Upper lobe of left lung (tissue), 6 donors: ENCODE data around the gene AQP1. TPM values are rescaled to one million over a fixed set of nuclear protein-coding genes. Genes with fewer than 3 reads are reported as not detected.

Source experiments
- ATAC-seq, 2 donors: fragments of 200-7000 bp; cut with Tn5 transposase; one replicate each; pipeline ENCODE4 v1.9.1; 2022; ENCODE audit warnings: mild to moderate bottlenecking in 2 of 2, moderate library complexity in 2 of 2; ENCODE audit not compliant: low FRiP score in 2 of 2
- DNase-seq, 2 donors: peaks; one replicate each; pipeline ENCODE4 v3.0.0-alpha.2; 2019 to 2020
- H3K27ac ChIP-seq, 4 donors: fragments of 200-600 bp; sonication (generic); one replicate each; pipeline ENCODE4 v1.5.1; 2016 to 2019
- H3K27me3 ChIP-seq, 4 donors: fragments of 200-600 bp; sonication (generic); one replicate each; pipeline ENCODE4 v1.5.1; 2017 to 2019
- H3K36me3 ChIP-seq, 4 donors: fragments of 200-600 bp; sonication (generic); one replicate each; pipeline ENCODE4 v1.5.1; 2016 to 2019
- H3K4me1 ChIP-seq, 4 donors: fragments of 200-600 bp; sonication (generic); one replicate each; pipeline ENCODE4 v1.5.1; 2018 to 2019
- H3K4me3 ChIP-seq, 4 donors: fragments of 200-600 bp; sonication (generic); one replicate each; pipeline ENCODE4 v1.5.1; 2017 to 2019; ENCODE audit warnings: mild to moderate bottlenecking in 2 of 4, moderate library complexity in 1 of 4
- H3K9me3 ChIP-seq, 4 donors: fragments of 200-600 bp; sonication (generic); one replicate each; pipeline ENCODE4 v1.5.1; 2018 to 2019
- CTCF ChIP-seq, 6 experiments: fragments of 450-650 bp in 4 of 6; fragments of 200-600 bp in 2 of 6; sonication (generic) in 2 of 6; IDR thresholded peaks; one replicate each; pipeline ENCODE4 v1.5.1; 2016 to 2019; ENCODE audit warnings: antibody characterized with exemption in 6 of 6
- EP300 ChIP-seq, 4 donors: sonication (generic); formaldehyde crosslinking; IDR thresholded peaks; one replicate each; pipeline ENCODE4 v1.5.1; 2017; ENCODE audit warnings: antibody characterized with exemption in 4 of 4, control low read depth in 2 of 4
- POLR2A ChIP-seq, 4 donors: fragments of 450-650 bp; IDR thresholded peaks; one replicate each; pipeline ENCODE4 v1.5.1; 2016 to 2017; ENCODE audit warnings: antibody characterized with exemption in 4 of 4, mild to moderate bottlenecking in 2 of 4
- POLR2AphosphoS5 ChIP-seq, 2 donors: sonication (generic); formaldehyde crosslinking; IDR thresholded peaks; one replicate each; pipeline ENCODE4 v1.5.1; 2017; ENCODE audit warnings: antibody characterized with exemption in 2 of 2
- WGBS, 2 donors: methylation state at CpG; one replicate each; pipeline ENCODE4 v1.1.5; 2017 to 2018; 5-methylcytosine and 5-hydroxymethylcytosine counted together
- total RNA-seq, 6 donors: library from RNA; depleted of rRNA in 4 of 6; stranded (reverse); fragments of >200 nt in 4 of 6; gene quantifications; one replicate each; pipeline versions ENCODE4 v1.1.0 to v1.2.1, GENCODE V29; 2016 to 2021
- donor health status: DM: no; HTN: no; CAD: no; lungs with moderate emphysema.
- donor health status: DM: no; HTN: yes; CAD: no; lungs with severe emphysema.

AQP1 gene
- total RNA-seq, 6 donors from 2014 or later = 113 to 1,228 (median 802) TPM

GRCh38 chr7:30865076-30865475 lies 46.6 kb upstream of the AQP1 start:
- Histone ChIP-seq H3K9me3 (no peaks in the 10 kb centered on the region), H3K27ac (no peak overlapping the region), H3K4me3 (no peak overlapping the region), H3K4me1 (peaks cover 8 to 13% (median 11%) of the 10 kb centered on the region in 4 donors), H3K36me3 (peaks cover 0 to 10% (median 0%) of the 10 kb centered on the region in 4 donors), H3K27me3 (no peaks in the 10 kb centered on the region)
- DNase-seq = no peak
- TF ChIP-seq POLR2A (IDR thresholded peaks at IDR 0.05) (no peak), CTCF (IDR thresholded peaks at IDR 0.05) (no peak), EP300 (IDR thresholded peaks at IDR 0.05) (no peak), POLR2AphosphoS5 (IDR thresholded peaks at IDR 0.05) (no peak)
- no peak for ATAC-seq
- 77 to 92% methylated on average over 3 to 4 of the region's 4 CpGs for WGBS, 2 donors

GRCh38 chr7:30865821-30866220 lies 45.8 kb upstream of the AQP1 start:
- Histone ChIP-seq H3K36me3 (peaks cover 0 to 10% (median 0%) of the 10 kb centered on the region in 4 donors), H3K27me3 (no peaks in the 10 kb centered on the region), H3K9me3 (no peaks in the 10 kb centered on the region), H3K4me3 (no peak overlapping the region), H3K27ac (no peak overlapping the region), H3K4me1 (peaks cover 9 to 17% (median 13%) of the 10 kb centered on the region in 4 donors)
- ATAC-seq = no peak
- TF ChIP-seq EP300 (IDR thresholded peaks at IDR 0.05) = no peak
- no peak for TF ChIP-seq POLR2A (IDR thresholded peaks at IDR 0.05)
- TF ChIP-seq CTCF (IDR thresholded peaks at IDR 0.05) = no peak
- no peak for TF ChIP-seq POLR2AphosphoS5 (IDR thresholded peaks at IDR 0.05)
- DNase-seq = no peak
- 95 to 100% methylated on average over 2 to 4 of the region's 4 CpGs for WGBS, 2 donors

- no peak for DNase-seq
- Histone ChIP-seq H3K4me1 (peaks cover 9 to 17% (median 14%) of the 10 kb centered on the region in 4 donors), H3K27ac (no peak overlapping the region), H3K9me3 (no peaks in the 10 kb centered on the region), H3K4me3 (no peak overlapping the region), H3K27me3 (no peaks in the 10 kb centered on the region), H3K36me3 (peaks cover 0 to 6% (median 3%) of the 10 kb centered on the region in 4 donors)
- WGBS, 2 donors = 83 to 87% methylated on average over 7 of the region's 7 CpGs
- no peak for TF ChIP-seq CTCF (IDR thresholded peaks at IDR 0.05)
- TF ChIP-seq POLR2A (IDR thresholded peaks at IDR 0.05) = no peak
- no peak for TF ChIP-seq POLR2AphosphoS5 (IDR thresholded peaks at IDR 0.05)
- no peak for TF ChIP-seq EP300 (IDR thresholded peaks at IDR 0.05)
- no peak for ATAC-seq
Measured at GRCh38 chr7:30866939-30867338, 44.7 kb upstream of the AQP1 start.

GRCh38 chr7:30867483-30867882 lies 44.2 kb upstream of the AQP1 start:
- no peaks in the 10 kb centered on the region for H3K9me3 ChIP-seq
- WGBS, 2 donors = 83 to 93% methylated on average over 1 of the region's 1 CpG
- TF ChIP-seq CTCF (IDR thresholded peaks at IDR 0.05) (no peak), POLR2AphosphoS5 (IDR thresholded peaks at IDR 0.05) (no peak), POLR2A (IDR thresholded peaks at IDR 0.05) (no peak), EP300 (IDR thresholded peaks at IDR 0.05) (no peak)
- peaks cover 0 to 10% (median 5%) of the 10 kb centered on the region in 4 donors for H3K36me3 ChIP-seq
- no peaks in the 10 kb centered on the region for H3K27me3 ChIP-seq
- H3K4me1 ChIP-seq = peaks cover 9 to 17% (median 14%) of the 10 kb centered on the region in 4 donors
- ATAC-seq (no peak), DNase-seq (no peak)
- H3K4me3 ChIP-seq = no peak overlapping the region
- no peak overlapping the region for H3K27ac ChIP-seq
